Muscle layer of duodenum (tissue), 2 donors: ENCODE data around the gene CDK5.
"Not testable (repeated sequence)": the region's sequence is repeated elsewhere in the genome, so short reads cannot be mapped to it uniquely, and the experiment has no call there.

ENCODE experiments used
- H3K27ac ChIP-seq: one replicate; pipeline ENCODE4 v1.7.0; 2013; ENCODE audit warnings: mild to moderate bottlenecking, low read length
- H3K27me3 ChIP-seq: one replicate; pipeline ENCODE4 v1.7.0; 2013; ENCODE audit warnings: low read depth, mild to moderate bottlenecking, control low read depth, low read length
- H3K36me3 ChIP-seq, 2 donors: one replicate each; pipeline ENCODE4 v1.7.0; 2013; ENCODE audit warnings: low read length in 2 of 2, control low read depth in 1 of 2, mild to moderate bottlenecking in 1 of 2; ENCODE audit not compliant: insufficient read depth in 2 of 2, control insufficient read depth in 1 of 2
- H3K4me1 ChIP-seq, 2 donors: one replicate each; pipeline ENCODE4 v1.7.0; 2013; ENCODE audit warnings: low read length in 2 of 2, mild to moderate bottlenecking in 2 of 2, control low read depth in 1 of 2, moderate library complexity in 1 of 2; ENCODE audit not compliant: insufficient read depth in 2 of 2, control insufficient read depth in 1 of 2
- H3K4me3 ChIP-seq, 2 donors: one replicate each; pipeline ENCODE4 v1.7.0; 2013; ENCODE audit warnings: low read length in 2 of 2, low read depth in 1 of 2, mild to moderate bottlenecking in 1 of 2
- H3K9me3 ChIP-seq, 2 donors: one replicate each; pipeline ENCODE4 v1.7.0; 2013; ENCODE audit warnings: low read length in 2 of 2, control low read depth in 1 of 2, mild to moderate bottlenecking in 1 of 2; ENCODE audit not compliant: control insufficient read depth in 1 of 2
- donor health status: healthy.

CDK5 gene

DNA sequence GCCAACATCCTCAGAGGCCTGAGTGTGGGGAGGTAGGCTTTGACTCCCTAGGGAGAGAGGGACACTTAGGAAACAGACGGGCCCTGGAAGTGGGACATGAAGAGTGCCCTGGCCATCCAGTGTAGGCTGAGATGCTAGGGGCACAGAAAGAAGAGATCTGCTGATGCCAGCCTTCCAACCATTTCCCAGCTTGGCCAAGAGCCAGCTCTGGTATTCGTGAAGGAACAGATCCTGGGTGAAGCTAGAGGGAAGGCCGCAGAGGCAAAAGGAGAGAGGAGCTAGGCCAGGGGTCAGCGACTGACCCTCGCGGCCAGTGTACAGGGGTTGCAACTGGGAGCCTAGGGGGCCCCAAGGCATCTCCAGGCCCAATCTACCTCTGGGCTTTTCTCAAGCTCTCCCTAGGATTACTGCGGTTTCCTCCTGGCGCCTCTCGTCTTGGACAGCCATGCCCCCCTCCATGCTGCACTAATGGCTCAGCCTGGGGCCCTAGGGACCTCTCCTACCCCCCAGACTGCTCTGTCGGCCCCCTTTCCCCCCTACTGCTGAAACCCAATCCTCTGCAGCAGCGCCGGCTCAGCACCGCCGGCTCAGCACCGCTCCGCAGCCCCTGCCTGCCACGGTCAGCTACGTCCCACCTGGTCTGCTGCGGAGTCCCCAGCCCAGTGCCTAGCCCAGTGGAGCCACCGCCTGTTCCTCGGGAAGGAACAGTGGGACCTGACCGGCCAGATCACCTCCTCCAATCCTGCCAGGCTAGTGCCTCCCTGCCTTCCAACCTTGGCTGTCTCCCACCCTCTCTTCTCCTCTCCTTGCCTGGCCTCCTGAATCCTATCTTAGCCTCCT, 9.5 kb downstream of the CDK5 start, which contains the start of gene ASIC3:
Gene ASIC3, plus strand, starts transcription at position 556 of the 840 bp plus-strand sequence. CDS start 355 bp downstream, outside the sequence.
- H3K9me3 ChIP-seq: no peaks in the 10 kb centered on the region
- no peak within 1 kb of the TSS for H3K27ac ChIP-seq
- H3K4me3 ChIP-seq: no peak within 1 kb of the TSS
- peaks cover 6% of the 10 kb centered on the region for H3K27me3 ChIP-seq
- peaks cover 0 to 19% of the 10 kb centered on the region in 2 donors for H3K4me1 ChIP-seq
- peaks cover 0 to 29% of the 10 kb centered on the region in 2 donors for H3K36me3 ChIP-seq

DNA sequence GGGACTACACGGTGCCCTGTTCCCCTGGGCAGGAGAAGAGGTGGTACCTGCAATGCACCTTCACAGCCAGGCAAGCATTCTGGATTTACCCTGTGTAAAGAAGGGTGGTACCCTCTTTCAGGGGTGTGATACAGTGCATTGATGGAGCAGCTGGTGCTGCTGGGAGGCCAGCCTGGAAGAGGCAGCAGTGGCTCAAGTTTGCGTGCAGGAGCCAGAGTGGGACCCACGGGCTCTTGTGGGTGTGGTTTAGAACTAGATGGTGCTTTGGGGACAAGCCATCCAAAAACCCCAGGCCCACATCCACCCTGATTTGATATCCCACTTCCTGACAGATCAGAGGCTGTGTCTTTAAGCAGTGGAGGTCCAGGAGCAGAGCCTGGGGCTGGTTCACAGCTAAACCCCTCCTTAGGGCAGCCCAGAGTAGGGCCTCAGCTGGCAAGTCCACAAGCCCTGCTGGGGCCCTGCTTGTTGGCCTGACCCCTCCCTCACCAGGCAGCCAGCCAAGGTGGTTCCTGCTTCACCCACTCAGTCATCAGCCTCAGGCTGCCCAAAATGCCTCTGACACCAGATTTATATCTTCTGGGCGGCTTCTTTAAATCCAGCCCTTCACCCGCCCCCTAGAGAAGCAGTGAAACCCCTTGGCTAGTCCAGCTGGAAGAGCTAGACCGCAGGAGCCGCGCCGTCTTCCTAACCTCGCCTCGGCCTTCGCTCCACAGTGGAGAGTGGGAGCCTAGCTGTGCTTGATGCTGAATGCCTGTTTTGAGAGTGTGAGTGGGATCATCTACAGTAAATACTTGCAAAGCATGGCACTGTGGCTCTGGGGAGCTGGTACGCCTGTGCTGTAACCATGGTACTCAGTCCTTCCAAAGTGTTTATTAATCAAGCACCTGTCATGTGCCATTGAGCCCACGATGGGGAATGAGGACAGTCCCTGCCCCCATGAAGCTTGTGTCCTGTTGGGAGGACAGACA, 10.8 kb downstream of the CDK5 start:
- Histone ChIP-seq H3K27ac (no peak overlapping the region), H3K4me3 (no peak overlapping the region), H3K36me3 (peaks cover 0 to 42% of the 10 kb centered on the region in 2 donors), H3K27me3 (peaks cover 6% of the 10 kb centered on the region), H3K4me1 (peaks cover 0 to 19% of the 10 kb centered on the region in 2 donors), H3K9me3 (no peaks in the 10 kb centered on the region)

DNA sequence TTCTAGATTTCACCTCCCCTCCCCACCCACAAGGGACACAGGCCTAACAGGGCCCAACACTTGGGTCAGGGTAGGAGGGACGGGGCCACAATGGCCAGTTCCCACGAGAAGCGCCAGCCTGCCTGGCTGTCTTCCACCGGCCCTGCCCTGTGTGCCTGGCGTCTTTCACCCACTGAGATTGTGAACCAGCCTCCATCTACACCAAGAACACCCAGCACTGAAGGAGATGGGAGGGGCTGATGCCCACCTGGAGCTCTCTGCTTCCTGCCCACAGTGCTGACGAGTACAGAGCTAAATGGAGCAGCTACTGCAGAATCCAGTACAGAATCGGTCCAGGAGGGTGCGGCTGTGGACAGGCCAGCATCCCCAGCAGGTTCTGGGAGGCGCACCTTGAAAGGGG, 11.7 kb downstream of the CDK5 start:
- peaks cover 0 to 50% of the 10 kb centered on the region in 2 donors for H3K36me3 ChIP-seq
- no peak overlapping the region for H3K4me3 ChIP-seq
- H3K9me3 ChIP-seq: no peaks in the 10 kb centered on the region
- peaks cover 0 to 15% of the 10 kb centered on the region in 2 donors for H3K4me1 ChIP-seq
- H3K27ac ChIP-seq: no peak overlapping the region
- peaks cover 6% of the 10 kb centered on the region for H3K27me3 ChIP-seq

DNA sequence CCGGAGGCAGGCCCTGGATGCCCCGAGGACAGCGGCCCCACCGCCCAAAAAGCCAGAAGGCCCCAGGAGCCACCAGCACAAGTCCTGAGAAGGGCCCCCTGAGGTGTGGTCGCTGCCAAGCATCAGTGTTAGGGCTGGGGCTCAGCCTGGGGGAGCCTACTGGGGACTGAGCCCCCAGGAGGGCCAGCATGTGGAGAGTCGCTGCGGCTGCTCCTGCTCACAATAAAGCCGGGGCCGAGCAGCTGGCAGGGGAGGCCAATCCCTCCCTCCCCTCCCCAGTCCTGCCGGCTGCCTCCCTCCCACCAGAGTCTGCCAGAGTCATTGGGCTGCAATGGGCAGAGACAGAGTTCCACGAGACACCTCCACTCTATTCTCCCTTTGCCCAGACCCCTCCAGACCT, 12.4 kb downstream of the CDK5 start:
- H3K27ac ChIP-seq: no peak overlapping the region
- peaks cover 0 to 54% of the 10 kb centered on the region in 2 donors for H3K36me3 ChIP-seq
- H3K9me3 ChIP-seq: no peaks in the 10 kb centered on the region
- H3K4me3 ChIP-seq: no peak overlapping the region
- peaks cover under 1% of the 10 kb centered on the region for H3K27me3 ChIP-seq
- H3K4me1 ChIP-seq: peaks cover 0 to 10% of the 10 kb centered on the region in 2 donors

DNA sequence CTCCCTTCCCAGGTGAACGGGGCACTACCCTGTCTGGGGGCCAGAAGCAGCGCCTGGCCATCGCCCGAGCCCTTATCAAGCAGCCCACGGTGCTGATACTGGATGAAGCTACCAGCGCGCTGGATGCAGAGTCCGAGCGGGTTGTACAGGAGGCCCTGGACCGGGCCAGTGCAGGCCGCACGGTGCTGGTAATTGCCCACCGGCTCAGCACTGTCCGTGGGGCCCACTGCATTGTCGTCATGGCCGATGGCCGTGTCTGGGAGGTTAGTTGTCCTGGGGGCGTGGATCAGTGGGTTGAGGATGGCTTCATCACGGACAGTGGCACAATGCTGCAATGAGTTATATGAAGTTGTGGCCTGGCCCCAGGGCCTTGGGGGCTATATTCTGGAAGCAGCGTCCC, 13.7 kb downstream of the CDK5 start:
- Histone ChIP-seq H3K27me3 (no peaks in the 10 kb centered on the region), H3K36me3 (peaks cover 0 to 54% of the 10 kb centered on the region in 2 donors), H3K9me3 (no peaks in the 10 kb centered on the region), H3K4me1 (peaks cover 6 to 19% of the 10 kb centered on the region in 2 donors), H3K4me3 (no peak overlapping the region), H3K27ac (no peak overlapping the region)

DNA sequence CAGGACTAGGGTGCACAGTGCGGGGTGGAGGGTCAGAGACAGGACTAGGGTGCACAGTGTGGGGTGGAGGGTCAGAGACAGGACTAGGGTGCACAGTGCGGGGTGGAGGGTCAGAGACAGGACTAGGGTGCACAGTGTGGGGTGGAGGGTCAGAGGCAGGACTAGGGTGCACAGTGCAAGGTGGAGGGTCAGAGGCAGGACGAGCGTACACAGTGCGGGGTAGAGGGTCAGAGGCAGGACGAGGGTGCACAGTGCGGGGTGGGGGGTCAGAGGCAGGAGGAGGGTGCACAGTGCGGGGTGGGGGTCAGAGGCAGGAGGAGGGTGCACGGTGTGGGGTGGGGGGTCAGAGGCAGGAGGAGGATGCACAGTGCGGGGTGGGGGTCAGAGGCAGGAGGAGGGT, 14.2 kb downstream of the CDK5 start:
- peaks cover 0 to 58% of the 10 kb centered on the region in 2 donors for H3K36me3 ChIP-seq
- H3K4me3 ChIP-seq, H3K27ac ChIP-seq, H3K9me3 ChIP-seq, H3K27me3 ChIP-seq: not testable (repeated sequence)
- H3K4me1 ChIP-seq: peaks cover 8 to 24% of the 10 kb centered on the region in 2 donors

DNA sequence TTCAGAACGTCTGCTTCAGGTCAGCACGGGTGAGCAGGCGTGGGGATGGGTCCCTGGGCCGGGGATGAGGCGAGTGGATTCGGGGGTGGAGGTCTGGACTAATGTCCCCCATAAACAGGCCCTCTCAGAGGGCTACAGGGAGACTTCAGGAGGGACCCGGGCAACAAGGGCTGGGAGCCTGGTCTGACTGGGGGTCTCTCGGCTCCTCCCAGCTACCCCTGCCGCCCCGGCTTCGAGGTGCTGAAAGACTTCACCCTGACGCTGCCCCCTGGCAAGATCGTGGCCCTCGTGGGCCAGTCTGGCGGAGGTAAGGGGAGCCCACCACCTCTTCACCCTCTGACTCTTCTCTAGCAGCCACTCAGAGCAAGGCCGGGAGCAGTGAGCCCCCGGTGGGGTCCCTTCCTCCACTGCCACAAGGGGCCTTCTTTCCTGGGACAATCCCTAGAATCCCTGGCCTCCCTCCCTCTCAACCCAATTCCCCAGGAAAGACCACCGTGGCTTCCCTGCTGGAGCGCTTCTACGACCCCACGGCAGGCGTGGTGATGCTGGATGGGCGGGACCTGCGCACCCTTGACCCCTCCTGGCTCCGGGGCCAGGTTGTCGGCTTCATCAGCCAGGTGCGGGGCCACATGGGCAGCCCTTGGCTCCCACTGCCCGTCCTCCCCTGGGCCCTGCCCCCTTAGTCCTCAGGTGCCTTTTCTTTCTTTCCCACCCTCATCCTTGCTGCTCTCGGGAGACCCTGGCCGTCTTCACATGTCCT, 16.9 kb downstream of the CDK5 start:
- Histone ChIP-seq H3K4me3 (no peak overlapping the region), H3K36me3 (peaks cover 12 to 72% of the 10 kb centered on the region in 2 donors), H3K4me1 (peaks cover 8 to 14% of the 10 kb centered on the region in 2 donors), H3K9me3 (no peaks in the 10 kb centered on the region), H3K27ac (no peak overlapping the region), H3K27me3 (no peaks in the 10 kb centered on the region)

DNA sequence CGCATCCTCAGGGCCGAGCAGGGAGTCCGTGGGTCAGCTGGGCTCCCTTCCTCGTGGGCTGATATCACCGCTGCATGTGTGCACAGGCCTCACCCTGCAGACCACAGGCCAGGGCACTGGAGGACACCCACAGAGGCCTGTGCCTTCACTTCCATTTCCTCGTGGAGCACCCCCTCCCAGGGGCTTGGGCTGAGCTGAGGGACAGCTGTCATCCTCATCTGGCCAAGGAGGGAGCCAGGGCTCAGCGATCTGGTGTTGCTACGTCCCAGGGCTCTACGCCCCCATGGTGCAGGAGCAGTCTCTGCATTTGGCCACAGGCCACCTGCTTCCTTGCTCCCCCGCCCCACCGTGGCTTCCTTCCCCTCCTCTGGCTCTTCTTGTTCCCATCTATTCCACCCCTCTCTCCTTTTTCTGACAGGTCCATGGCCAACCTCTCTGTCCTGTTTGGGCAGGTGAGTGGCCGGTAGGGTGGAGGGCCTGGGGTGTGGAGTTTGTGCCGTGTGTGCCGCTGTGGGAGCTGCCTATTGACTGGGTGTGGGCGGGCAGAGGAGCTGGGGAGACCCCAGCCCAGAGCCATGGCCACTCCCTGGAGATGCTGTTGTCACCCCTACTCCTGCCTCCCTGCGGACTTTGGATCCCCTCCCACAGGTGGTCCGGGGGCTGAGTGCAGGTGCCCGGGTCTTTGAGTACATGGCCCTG, 17.7 kb downstream of the CDK5 start:
- H3K4me1 ChIP-seq: peaks cover 8 to 14% of the 10 kb centered on the region in 2 donors
- H3K36me3 ChIP-seq: peaks cover 20 to 72% of the 10 kb centered on the region in 2 donors
- no peak overlapping the region for H3K4me3 ChIP-seq
- no peaks in the 10 kb centered on the region for H3K27me3 ChIP-seq
- no peak overlapping the region for H3K27ac ChIP-seq
- H3K9me3 ChIP-seq: no peaks in the 10 kb centered on the region

DNA sequence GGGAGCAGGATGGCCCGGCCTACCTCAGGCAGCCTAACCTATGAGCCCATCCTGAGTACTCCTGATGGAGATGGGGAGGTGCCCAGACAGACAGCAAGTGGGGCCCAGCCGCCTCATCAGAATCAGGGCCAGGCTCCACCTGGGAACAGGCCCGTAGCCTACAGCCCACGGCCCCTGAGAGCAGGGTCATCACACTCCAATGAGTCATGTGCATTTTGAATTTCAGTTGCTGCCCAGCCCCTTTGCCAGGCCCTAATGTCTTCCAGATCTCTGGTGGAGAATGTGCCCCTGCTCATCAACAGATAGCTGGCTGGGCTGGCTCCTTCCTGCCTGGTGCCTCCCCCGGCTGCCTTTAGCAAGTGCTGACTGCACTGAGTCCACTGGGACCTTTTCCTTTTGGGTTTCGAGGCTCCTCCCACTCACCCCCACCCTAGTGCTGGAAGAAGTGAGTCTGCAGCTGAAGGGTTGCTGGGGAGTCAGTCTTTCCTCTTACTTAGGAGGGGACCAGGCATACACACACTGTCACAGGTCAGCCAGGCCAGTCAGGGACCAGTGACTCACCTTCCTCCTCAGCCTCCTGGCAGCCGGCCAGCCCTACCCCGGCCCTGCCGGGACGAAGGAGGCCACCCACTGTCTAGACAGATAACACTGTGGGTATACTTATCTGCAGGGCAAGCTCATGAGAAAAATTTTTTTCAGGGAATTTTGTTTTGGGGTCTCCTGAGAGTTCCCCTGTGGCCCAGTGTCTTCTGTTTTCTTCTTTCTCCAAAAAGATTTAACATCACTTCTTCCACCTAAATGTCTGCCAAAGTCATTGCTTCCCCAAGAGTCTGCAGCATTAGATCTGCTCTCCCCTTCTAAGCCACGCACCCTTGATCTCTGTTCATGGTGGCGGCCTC, 18.5 kb downstream of the CDK5 start:
- Histone ChIP-seq H3K9me3 (no peaks in the 10 kb centered on the region), H3K27ac (no peak overlapping the region), H3K27me3 (no peaks in the 10 kb centered on the region), H3K4me1 (peaks cover 8 to 14% of the 10 kb centered on the region in 2 donors), H3K36me3 (peaks cover 26 to 72% of the 10 kb centered on the region in 2 donors), H3K4me3 (no peak overlapping the region)
